HG03565 (cell line): ENCODE data around the gene SLC43A1.

ENCODE experiments used
- ATAC-seq: cut with Tn5 transposase; IDR thresholded peaks from one replicate; pipeline ENCODE4 v1.9.1; 2021; ENCODE audit warnings: mild to moderate bottlenecking, moderate library complexity; ENCODE audit not compliant: unreplicated experiment

Gene SLC43A1

DNA sequence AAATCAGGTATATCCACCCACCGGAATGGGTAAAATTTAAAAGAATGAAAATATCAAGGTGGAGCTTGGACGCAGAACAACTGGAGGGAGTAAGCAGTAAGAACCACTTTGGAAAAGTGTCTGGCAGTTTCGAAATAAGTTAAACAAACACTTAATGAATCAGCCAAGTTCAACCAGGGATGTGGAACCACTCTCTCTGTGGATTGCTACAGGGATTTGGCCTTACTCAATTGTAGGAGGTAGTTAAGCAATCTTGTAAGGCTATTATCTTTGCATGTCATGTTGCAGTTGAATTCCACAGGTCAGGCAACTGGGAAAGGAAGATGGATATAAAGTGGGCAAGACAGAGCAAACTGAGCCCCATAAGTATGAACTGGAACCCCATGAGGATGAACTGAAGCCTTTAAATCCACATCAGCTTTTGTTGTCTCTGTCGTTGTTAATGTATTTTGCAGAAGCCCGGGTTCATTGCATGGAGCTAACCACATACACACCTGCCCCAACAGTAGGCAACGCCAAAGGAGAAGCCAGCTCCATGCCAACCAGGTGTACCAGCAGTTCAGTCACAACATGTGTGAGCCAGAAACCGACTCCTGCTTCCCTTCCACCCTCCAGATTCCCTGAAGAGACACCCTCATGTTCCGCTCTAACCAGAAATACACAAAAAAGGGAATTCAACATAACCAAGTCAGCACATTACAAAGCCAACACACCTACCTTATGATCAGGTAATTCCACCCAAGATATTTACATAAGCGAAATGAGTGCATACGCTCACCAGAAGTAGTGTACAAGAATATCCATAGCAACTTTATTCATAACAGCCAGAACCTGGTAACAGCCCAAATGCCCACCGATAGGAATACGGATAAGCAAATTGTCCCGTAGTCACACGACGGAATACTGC, 80.6 kb downstream of the SLC43A1 start:
- no peak for ATAC-seq
